WTC11 (cell line): ENCODE measurements around the gene SOSTDC1. TPM values are rescaled to one million over a fixed set of nuclear protein-coding genes. Genes with fewer than 3 reads are reported as not detected.

ENCODE experiments used
- ATAC-seq: fragments of 200-7000 bp; cut with Tn5 transposase; 2 replicates; pipeline ENCODE4 v1.10.0; 2021; ENCODE audit warnings: mild to moderate bottlenecking, moderate library complexity
- CTCF ChIA-PET: fragments of 300-600 bp; sonication (Branson Sonifier 250); formaldehyde crosslinking; loops from one replicate; lab custom pipeline; 2021; ENCODE audit warnings: antibody characterized with exemption; lab: Charles Lee
- POLR2A ChIA-PET: fragments of 350-600 bp; sonication (Branson Sonifier 250); formaldehyde crosslinking; loops from one replicate; lab custom pipeline; 2021; ENCODE audit warnings: antibody characterized with exemption; lab: Charles Lee
- DNase-seq: peaks from one replicate; pipeline ENCODE4 v3.0.0; 2021; ENCODE audit warnings: low spot score
- H3K27ac Mint-ChIP-seq: 2 replicates; pipeline ENCODE4 v1.8.0; 2021; ENCODE audit warnings: mixed read lengths
- H3K27me3 Mint-ChIP-seq: 2 replicates; pipeline ENCODE4 v1.8.0; 2021; ENCODE audit warnings: low read depth, mild to moderate bottlenecking, moderate library complexity, mixed read lengths
- H3K36me3 Mint-ChIP-seq: 2 replicates; pipeline ENCODE4 v1.8.0; 2021; ENCODE audit warnings: mixed read lengths
- H3K4me1 Mint-ChIP-seq: 2 replicates; pipeline ENCODE4 v1.8.0; 2022; ENCODE audit warnings: mixed read lengths
- H3K4me3 Mint-ChIP-seq: 2 replicates; pipeline ENCODE4 v1.8.0; 2021; ENCODE audit warnings: mild to moderate bottlenecking, moderate library complexity, mixed read lengths
- H3K9me3 Mint-ChIP-seq: 2 replicates; pipeline ENCODE4 v1.8.0; 2021; ENCODE audit warnings: mixed read lengths
- CREB1 ChIP-seq: sonication (generic); formaldehyde crosslinking; IDR thresholded peaks from 2 replicates; pipeline ENCODE4 v1.8.0; 2023; ENCODE audit warnings: mild to moderate bottlenecking, missing genetic modification reagents
- CREM ChIP-seq: sonication (generic); formaldehyde crosslinking; IDR thresholded peaks from 2 replicates; pipeline ENCODE4 v1.8.1; 2022; ENCODE audit warnings: mild to moderate bottlenecking, missing genetic modification reagents, moderate library complexity
- CTCF ChIP-seq: fragments of 200-600 bp; IDR thresholded peaks from 2 replicates; pipeline ENCODE4 v1.8.0; 2022; ENCODE audit warnings: antibody characterized with exemption
- ESRRA ChIP-seq: sonication (generic); formaldehyde crosslinking; IDR thresholded peaks from 2 replicates; pipeline ENCODE4 v1.8.1; 2022; ENCODE audit warnings: mild to moderate bottlenecking, missing genetic modification reagents, borderline replicate concordance
- ETV6 ChIP-seq: sonication (generic); formaldehyde crosslinking; IDR thresholded peaks from 2 replicates; pipeline ENCODE4 v1.8.1; 2022; ENCODE audit warnings: mild to moderate bottlenecking, missing genetic modification reagents
- FOXJ3 ChIP-seq: sonication (generic); formaldehyde crosslinking; IDR thresholded peaks from 2 replicates; pipeline ENCODE4 v1.9.0; 2021; ENCODE audit warnings: missing genetic modification reagents, mild to moderate bottlenecking, borderline replicate concordance
- FOXK1 ChIP-seq: sonication (generic); formaldehyde crosslinking; IDR thresholded peaks from 2 replicates; pipeline ENCODE4 v1.8.0; 2022; ENCODE audit warnings: mild to moderate bottlenecking, moderate library complexity, missing genetic modification reagents
- GABPB1 ChIP-seq: sonication (generic); formaldehyde crosslinking; IDR thresholded peaks from 2 replicates; pipeline ENCODE4 v1.8.1; 2023; ENCODE audit warnings: mild to moderate bottlenecking, missing genetic modification reagents
- GRHL2 ChIP-seq: fragments of 250-450 bp; sonication (Bioruptor Pico); IDR thresholded peaks from 2 replicates; pipeline ENCODE4 v1.8.0; 2022; ENCODE audit warnings: mild to moderate bottlenecking, moderate library complexity; ENCODE audit not compliant: insufficient replicate concordance, severe bottlenecking
- GTF2I ChIP-seq: fragments of 250-450 bp; sonication (Bioruptor Pico); conservative IDR thresholded peaks from 2 replicates; pipeline ENCODE4 v1.4.0; 2021; ENCODE audit warnings: mild to moderate bottlenecking
- JUN ChIP-seq: sonication (generic); formaldehyde crosslinking; IDR thresholded peaks from 2 replicates; pipeline ENCODE4 v1.8.0; 2023; ENCODE audit warnings: mild to moderate bottlenecking, missing genetic modification reagents
- SP1 ChIP-seq: sonication (generic); formaldehyde crosslinking; conservative IDR thresholded peaks from 2 replicates; pipeline ENCODE4 v1.8.1; 2022; ENCODE audit warnings: missing genetic modification reagents
- STAT6 ChIP-seq: sonication (generic); formaldehyde crosslinking; conservative IDR thresholded peaks from 2 replicates; pipeline ENCODE4 v1.8.1; 2023; ENCODE audit warnings: mild to moderate bottlenecking, low read depth, missing genetic modification reagents, moderate library complexity
- TEAD4 ChIP-seq: sonication (generic); formaldehyde crosslinking; IDR thresholded peaks from 2 replicates; pipeline ENCODE4 v1.8.0; 2022; ENCODE audit warnings: mild to moderate bottlenecking, missing genetic modification reagents
- TP53 ChIP-seq: sonication (generic); formaldehyde crosslinking; IDR thresholded peaks from 2 replicates; pipeline ENCODE4 v1.8.1; 2023; ENCODE audit warnings: mild to moderate bottlenecking, missing genetic modification reagents
- ZNF232 ChIP-seq: sonication (generic); formaldehyde crosslinking; IDR thresholded peaks from 2 replicates; pipeline ENCODE4 v1.8.0; 2022; ENCODE audit warnings: mild to moderate bottlenecking, missing genetic modification reagents
- ZNF416 ChIP-seq: fragments of 250-450 bp; sonication (Bioruptor Pico); IDR thresholded peaks from 2 replicates; pipeline ENCODE4 v1.9.0; 2021; ENCODE audit warnings: mild to moderate bottlenecking, inconsistent platforms
- total RNA-seq: library from RNA; stranded (reverse); gene quantifications from 3 replicates; pipeline ENCODE4 v1.2.3, GENCODE V29; 2021
- TF ChIP-seq, protein P1 (sequence below): sonication (generic); formaldehyde crosslinking; IDR thresholded peaks from 2 replicates; pipeline ENCODE4 v1.8.1; 2022; ENCODE audit warnings: low read depth, missing genetic modification reagents, borderline replicate concordance
- TF ChIP-seq, protein P2 (sequence below): sonication (generic); formaldehyde crosslinking; IDR thresholded peaks from 2 replicates; pipeline ENCODE4 v1.8.1; 2023; ENCODE audit warnings: mild to moderate bottlenecking, moderate library complexity, missing genetic modification reagents
- TF ChIP-seq, protein P3 (sequence below): sonication (generic); formaldehyde crosslinking; IDR thresholded peaks from 2 replicates; pipeline ENCODE4 v1.8.1; 2022; ENCODE audit warnings: low read depth, mild to moderate bottlenecking, moderate library complexity, missing genetic modification reagents, borderline replicate concordance
- TF ChIP-seq, protein P4 (sequence below): sonication (generic); formaldehyde crosslinking; IDR thresholded peaks from 2 replicates; pipeline ENCODE4 v1.8.1; 2023; ENCODE audit warnings: mild to moderate bottlenecking, missing genetic modification reagents, borderline replicate concordance

Gene SOSTDC1
- total RNA-seq, 1 experiment from 2014 or later: 0.15 TPM

- peaks cover 27% of the 10 kb centered on the region for H3K27me3 Mint-ChIP-seq
- ChIA-PET POLR2A (no interaction called here), CTCF (interaction anchor here (1.7 to 2.7 kb wide), 2 partner anchors 12 to 143 kb away, joined by 5 to 27 read pairs; no protein-coding TSS in a partner anchor)
- H3K36me3 Mint-ChIP-seq: no peaks in the 10 kb centered on the region
- TF ChIP-seq GABPB1 (CRISPR knock-in tag): 0 out of 2 replicates have a peak, but pooled peaks have one; percentile 23
- TF ChIP-seq ZNF416: no peak
- no peak for TF ChIP-seq GTF2I (CRISPR knock-in tag)
- no peak for TF ChIP-seq ESRRA (CRISPR knock-in tag)
- peak overlapping the region; percentile 65 for H3K4me3 Mint-ChIP-seq
- H3K4me1 Mint-ChIP-seq: peaks cover 16% of the 10 kb centered on the region
- no peak overlapping the region for H3K27ac Mint-ChIP-seq
- no peaks in the 10 kb centered on the region for H3K9me3 Mint-ChIP-seq
- no peak for ATAC-seq
- no peak for DNase-seq
These were observed 43.5 kb downstream of the SOSTDC1 start for GRCh38 chr7:16422103-16422435.

DNA sequence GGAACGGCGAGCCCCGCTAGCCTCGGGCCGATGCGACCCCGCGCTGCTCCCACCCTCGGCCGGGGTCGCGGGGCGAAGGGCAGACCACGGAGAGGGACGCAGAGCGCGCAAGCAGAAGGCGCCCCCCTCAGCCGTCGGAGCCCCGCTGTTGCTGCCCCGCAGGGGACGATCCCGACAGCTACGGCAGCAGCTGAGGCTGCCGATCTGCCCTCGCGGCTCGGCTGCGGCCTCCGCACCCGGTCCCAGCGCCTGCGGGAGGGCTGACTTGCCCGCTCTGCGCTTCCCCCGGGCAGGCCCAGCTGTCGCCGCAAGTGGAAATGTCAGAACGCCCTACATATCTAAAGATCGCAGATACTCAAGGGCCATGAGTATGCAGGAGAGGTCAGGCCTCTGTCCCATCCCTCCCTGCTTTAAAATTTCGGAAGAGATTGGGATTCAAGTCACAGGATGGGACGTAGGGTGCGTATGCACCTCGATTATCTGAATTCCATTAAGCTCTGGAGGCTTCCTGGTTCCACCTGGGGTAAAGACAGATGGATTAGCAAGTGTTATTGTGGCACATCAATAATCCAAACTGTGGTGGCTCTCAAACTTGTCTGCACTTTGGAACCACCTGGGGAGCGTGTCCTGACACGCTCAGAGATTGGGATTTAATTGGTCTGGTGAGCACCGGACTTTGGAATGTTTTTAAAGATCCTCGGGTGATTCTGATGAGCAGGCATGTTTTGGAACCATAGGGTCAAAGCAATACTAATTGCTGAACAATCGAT, 44.0 kb downstream of the SOSTDC1 start, which contains the start of gene CRPPA:
CRPPA (minus strand) TSS at position 206 of the 770 bp plus-strand sequence. CDS start 216 bp downstream, outside the sequence.
- no peaks in the 10 kb centered on the region for H3K36me3 Mint-ChIP-seq
- peak within 1 kb of the TSS; percentile 78 for H3K4me3 Mint-ChIP-seq
- DNase-seq (peak; percentile 50), ATAC-seq (peak; percentile 50)
- H3K27me3 Mint-ChIP-seq: peaks cover 27% of the 10 kb centered on the region
- no peaks in the 10 kb centered on the region for H3K9me3 Mint-ChIP-seq
- ChIA-PET POLR2A (interaction anchor here (1.3 kb wide), 1 partner anchor 43 kb away, joined by 4 read pairs; the partner anchor contains the start of gene SOSTDC1), CTCF (interaction anchor here (1.1 to 2.7 kb wide), 4 partner anchors 10 to 324 kb away, joined by 3 to 27 read pairs (median 5); no protein-coding TSS in a partner anchor)
- peak within 1 kb of the TSS; percentile 32; the same call in 1 of the 2 replicates for H3K27ac Mint-ChIP-seq
- peaks cover 16% of the 10 kb centered on the region for H3K4me1 Mint-ChIP-seq
- TF ChIP-seq CTCF: no peak
- no peak for TF ChIP-seq JUN (CRISPR knock-in tag)
- TF ChIP-seq FOXK1 (CRISPR knock-in tag): no peak
- TF ChIP-seq FOXJ3 (CRISPR knock-in tag): no peak
- TF ChIP-seq ETV6 (CRISPR knock-in tag): no peak
- TF ChIP-seq CREB1 (CRISPR knock-in tag): no peak
- TF ChIP-seq SP1: 0 out of 2 replicates have a peak, but pooled peaks have one; percentile 18
- no peak for TF ChIP-seq ESRRA (CRISPR knock-in tag)
- no peak for TF ChIP-seq GRHL2 (CRISPR knock-in tag)
- TF ChIP-seq, protein P1, sequence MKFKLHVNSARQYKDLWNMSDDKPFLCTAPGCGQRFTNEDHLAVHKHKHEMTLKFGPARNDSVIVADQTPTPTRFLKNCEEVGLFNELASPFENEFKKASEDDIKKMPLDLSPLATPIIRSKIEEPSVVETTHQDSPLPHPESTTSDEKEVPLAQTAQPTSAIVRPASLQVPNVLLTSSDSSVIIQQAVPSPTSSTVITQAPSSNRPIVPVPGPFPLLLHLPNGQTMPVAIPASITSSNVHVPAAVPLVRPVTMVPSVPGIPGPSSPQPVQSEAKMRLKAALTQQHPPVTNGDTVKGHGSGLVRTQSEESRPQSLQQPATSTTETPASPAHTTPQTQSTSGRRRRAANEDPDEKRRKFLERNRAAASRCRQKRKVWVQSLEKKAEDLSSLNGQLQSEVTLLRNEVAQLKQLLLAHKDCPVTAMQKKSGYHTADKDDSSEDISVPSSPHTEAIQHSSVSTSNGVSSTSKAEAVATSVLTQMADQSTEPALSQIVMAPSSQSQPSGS (CRISPR knock-in tag): no peak
- TF ChIP-seq TEAD4 (CRISPR knock-in tag): no peak
- TF ChIP-seq STAT6 (CRISPR knock-in tag): no peak
- TF ChIP-seq CREM (CRISPR knock-in tag): no peak
- TF ChIP-seq TP53 (CRISPR knock-in tag): no peak
- TF ChIP-seq, protein P2, sequence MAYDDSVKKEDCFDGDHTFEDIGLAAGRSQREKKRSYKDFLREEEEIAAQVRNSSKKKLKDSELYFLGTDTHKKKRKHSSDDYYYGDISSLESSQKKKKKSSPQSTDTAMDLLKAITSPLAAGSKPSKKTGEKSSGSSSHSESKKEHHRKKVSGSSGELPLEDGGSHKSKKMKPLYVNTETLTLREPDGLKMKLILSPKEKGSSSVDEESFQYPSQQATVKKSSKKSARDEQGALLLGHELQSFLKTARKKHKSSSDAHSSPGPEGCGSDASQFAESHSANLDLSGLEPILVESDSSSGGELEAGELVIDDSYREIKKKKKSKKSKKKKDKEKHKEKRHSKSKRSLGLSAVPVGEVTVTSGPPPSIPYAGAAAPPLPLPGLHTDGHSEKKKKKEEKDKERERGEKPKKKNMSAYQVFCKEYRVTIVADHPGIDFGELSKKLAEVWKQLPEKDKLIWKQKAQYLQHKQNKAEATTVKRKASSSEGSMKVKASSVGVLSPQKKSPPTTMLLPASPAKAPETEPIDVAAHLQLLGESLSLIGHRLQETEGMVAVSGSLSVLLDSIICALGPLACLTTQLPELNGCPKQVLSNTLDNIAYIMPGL: peak; percentile 1; the same call in 1 of the 2 replicates
- no peak for TF ChIP-seq ZNF232 (CRISPR knock-in tag)
- TF ChIP-seq, protein P3, sequence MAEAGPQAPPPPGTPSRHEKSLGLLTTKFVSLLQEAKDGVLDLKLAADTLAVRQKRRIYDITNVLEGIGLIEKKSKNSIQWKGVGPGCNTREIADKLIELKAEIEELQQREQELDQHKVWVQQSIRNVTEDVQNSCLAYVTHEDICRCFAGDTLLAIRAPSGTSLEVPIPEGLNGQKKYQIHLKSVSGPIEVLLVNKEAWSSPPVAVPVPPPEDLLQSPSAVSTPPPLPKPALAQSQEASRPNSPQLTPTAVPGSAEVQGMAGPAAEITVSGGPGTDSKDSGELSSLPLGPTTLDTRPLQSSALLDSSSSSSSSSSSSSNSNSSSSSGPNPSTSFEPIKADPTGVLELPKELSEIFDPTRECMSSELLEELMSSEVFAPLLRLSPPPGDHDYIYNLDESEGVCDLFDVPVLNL (CRISPR knock-in tag): no peak
- TF ChIP-seq, protein P4, sequence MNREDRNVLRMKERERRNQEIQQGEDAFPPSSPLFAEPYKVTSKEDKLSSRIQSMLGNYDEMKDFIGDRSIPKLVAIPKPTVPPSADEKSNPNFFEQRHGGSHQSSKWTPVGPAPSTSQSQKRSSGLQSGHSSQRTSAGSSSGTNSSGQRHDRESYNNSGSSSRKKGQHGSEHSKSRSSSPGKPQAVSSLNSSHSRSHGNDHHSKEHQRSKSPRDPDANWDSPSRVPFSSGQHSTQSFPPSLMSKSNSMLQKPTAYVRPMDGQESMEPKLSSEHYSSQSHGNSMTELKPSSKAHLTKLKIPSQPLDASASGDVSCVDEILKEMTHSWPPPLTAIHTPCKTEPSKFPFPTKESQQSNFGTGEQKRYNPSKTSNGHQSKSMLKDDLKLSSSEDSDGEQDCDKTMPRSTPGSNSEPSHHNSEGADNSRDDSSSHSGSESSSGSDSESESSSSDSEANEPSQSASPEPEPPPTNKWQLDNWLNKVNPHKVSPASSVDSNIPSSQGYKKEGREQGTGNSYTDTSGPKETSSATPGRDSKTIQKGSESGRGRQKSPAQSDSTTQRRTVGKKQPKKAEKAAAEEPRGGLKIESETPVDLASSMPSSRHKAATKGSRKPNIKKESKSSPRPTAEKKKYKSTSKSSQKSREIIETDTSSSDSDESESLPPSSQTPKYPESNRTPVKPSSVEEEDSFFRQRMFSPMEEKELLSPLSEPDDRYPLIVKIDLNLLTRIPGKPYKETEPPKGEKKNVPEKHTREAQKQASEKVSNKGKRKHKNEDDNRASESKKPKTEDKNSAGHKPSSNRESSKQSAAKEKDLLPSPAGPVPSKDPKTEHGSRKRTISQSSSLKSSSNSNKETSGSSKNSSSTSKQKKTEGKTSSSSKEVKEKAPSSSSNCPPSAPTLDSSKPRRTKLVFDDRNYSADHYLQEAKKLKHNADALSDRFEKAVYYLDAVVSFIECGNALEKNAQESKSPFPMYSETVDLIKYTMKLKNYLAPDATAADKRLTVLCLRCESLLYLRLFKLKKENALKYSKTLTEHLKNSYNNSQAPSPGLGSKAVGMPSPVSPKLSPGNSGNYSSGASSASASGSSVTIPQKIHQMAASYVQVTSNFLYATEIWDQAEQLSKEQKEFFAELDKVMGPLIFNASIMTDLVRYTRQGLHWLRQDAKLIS: no peak
